GM19099 (cell line): ENCODE data around the gene LPCAT2.

Experiments used
- POLR2A ChIP-seq: IDR thresholded peaks from 3 replicates; pipeline ENCODE4 v1.6.1; 2011; ENCODE audit warnings: low read depth; ENCODE audit not compliant: insufficient read length; ENCODE audit errors: extremely low read depth

The LPCAT2 gene

DNA sequence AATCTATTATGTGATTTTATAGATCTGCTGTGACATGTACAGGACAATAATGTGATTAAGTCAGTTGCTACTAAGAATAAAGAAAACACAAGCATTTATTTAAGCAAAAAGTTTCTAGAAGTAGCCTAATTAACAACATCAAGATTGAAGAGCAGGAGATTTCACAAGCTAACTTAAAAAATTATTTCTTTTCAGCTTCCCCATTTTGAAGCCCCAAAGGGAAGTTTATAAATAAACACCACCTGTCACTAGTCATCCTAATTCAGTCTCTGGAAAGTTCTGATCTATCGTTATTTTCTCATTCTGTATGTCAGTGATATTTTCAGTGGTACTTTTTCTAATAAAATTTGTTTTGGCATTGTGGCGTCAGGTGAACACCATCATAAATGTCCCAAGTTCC, 65.9 kb downstream of the LPCAT2 start:
- no peak for TF ChIP-seq POLR2A

DNA sequence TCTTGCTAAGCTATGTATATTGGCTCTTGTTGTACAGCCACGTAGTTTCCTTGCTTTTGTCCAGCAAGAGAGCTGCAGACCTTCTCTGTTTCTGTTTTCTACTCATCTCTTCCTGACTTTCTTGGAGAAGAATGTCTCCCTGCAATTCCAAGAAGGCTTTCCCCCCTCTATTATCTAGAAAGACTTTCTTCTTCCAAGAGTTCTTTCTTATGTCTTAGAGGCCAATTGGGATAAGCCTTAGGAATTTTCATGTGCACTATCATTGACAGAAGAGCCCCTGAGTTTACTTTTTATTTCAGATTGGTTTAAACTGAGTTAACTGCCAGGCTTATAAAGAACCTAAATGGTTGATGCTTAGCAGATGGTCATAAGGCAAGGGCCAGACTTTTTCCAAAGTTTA, 66.6 kb downstream of the LPCAT2 start:
- no peak for TF ChIP-seq POLR2A

DNA sequence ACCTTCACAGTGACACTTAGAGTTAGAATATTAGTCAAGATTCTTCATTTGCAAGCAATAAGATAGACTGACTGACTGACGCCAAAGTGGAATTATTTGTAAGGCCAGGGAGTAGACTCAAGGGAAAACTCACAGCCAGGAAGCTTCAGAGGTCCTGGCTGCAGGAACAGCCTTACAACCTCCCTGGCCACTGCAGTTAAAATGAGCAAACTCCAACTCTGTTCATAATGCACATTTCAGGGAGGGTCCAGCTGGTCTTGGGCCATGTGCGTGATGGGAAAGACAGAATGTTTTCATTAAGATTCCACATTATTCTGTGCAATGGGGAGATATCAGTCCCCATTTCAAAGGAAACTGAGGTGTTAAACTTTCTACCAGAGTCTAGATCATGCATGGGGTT, 67.5 kb downstream of the LPCAT2 start:
- no peak for TF ChIP-seq POLR2A

DNA sequence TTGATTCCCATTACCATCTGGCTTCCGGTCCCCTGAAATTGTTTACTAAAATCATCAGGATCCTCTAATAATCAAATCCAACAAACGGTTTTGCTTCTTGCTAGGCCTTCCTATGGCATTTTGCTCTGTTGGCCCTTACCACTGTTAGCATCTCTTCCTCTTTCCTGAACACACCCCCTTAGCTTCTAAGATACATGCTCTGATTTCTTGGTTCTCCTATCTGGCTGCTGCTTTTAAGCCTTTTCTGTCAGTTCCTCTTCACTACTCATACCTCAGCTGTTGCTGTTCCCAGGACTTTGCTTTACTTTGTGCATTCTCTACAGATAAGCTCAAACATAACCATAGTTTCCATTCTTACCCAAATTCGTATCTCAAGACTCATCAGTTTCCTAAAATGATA, 69.0 kb downstream of the LPCAT2 start:
- no peak for TF ChIP-seq POLR2A

- no peak for TF ChIP-seq POLR2A
These were observed 76.8 kb downstream of the LPCAT2 start for GRCh38 chr16:55585631-55586030.

GRCh38 chr16:55588799-55589198, 79.9 kb downstream of the LPCAT2 start:
- TF ChIP-seq POLR2A, result no peak

DNA sequence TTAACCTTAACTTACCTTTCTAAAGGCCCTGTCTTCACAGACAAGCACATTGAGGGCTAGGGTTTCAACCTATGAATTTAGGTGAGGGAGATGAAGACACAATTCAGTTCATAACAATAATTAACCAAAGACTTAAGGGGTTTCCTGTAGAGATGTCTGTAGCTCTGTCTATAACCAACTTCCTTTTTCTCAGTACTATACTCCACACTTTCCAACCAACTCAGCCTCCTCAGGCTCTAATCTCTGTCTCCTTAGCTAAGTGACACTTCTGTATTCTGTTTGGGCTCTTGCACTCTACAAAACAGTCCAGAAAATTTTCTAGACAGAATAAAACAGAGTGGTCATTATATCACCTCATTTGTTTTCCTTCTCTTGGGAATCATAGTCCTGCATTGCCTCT, 83.4 kb downstream of the LPCAT2 start:
- no peak for TF ChIP-seq POLR2A

DNA sequence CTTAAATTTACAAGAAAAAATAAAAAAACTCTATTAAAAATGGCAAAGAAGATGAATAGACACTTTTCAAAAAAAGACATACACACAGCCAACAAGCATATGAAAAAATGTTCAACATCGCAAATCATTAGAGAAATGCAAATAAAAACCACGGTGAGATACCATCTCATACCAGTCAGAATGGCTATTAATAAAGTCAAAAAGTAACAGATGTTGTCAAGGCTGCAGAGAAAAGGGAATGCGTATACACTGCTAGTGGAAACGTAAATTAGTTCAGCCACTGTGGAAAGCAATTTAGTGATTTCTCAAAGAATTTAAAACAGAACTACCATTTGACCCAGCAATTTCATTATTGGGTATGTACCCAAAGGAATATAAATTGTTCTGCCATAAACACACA, 89.1 kb downstream of the LPCAT2 start:
- TF ChIP-seq POLR2A, result no peak

GRCh38 chr16:55605754-55606336, 97.0 kb downstream of the LPCAT2 start:
- TF ChIP-seq POLR2A, result no peak

DNA sequence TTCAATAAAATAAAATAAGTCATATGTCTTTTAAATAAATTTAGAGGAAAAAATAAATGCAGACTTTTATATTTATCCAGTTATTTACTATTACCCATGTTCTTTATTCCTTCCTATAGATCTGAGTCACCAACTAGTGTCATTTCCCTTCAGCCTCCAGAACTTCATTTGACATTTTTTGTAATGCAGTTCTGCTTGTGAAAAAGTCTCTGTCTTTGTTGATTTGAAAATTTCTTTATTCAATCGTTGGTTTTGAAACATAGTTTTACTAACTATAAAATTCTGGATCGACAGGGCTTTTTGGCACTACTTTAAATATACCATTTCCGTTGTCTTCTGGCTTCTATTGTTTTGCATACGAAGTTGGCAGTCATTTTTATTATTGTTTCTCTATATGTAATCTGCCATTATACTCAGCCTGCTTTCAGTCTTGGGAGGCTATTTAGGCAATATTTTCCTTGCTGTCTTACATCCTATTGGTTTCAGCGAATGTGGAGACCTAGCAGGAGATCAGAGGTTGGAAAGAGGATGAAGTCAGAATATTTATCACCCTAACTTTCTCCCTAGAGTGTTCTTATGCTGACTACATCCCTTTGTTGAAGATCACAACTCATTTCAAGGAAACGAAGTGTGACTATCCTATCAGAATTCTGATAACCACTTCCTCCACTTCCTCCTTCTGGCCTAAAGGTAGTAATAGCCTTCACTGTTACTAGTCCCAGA, 104.9 kb downstream of the LPCAT2 start:
- no peak for TF ChIP-seq POLR2A

- no peak for TF ChIP-seq POLR2A
These were observed 106.2 kb downstream of the LPCAT2 start for GRCh38 chr16:55615071-55615470.

DNA sequence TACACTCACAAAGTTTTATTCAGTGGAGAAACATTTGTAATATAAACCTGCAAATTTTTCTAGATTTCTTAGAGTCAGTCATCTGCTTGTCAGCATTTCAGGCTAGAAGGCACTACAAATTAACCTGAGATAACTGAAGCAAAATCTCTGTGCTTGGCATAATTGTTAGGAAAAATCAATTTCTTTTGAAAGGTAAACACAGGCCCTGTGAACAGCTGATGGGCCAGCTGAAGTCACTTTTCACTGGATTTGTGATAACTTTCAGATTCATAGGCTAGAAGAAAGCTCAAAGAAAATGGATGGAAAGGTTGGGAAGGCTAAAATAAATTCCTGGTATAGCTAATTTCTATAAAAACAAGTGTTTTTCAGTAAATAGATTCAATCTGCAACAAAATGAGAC, 112.9 kb downstream of the LPCAT2 start:
- no peak for TF ChIP-seq POLR2A

GRCh38 chr16:55622272-55622671, 113.4 kb downstream of the LPCAT2 start:
- no peak for TF ChIP-seq POLR2A

GRCh38 chr16:55622930-55623561, 114.2 kb downstream of the LPCAT2 start:
- no peak for TF ChIP-seq POLR2A

DNA sequence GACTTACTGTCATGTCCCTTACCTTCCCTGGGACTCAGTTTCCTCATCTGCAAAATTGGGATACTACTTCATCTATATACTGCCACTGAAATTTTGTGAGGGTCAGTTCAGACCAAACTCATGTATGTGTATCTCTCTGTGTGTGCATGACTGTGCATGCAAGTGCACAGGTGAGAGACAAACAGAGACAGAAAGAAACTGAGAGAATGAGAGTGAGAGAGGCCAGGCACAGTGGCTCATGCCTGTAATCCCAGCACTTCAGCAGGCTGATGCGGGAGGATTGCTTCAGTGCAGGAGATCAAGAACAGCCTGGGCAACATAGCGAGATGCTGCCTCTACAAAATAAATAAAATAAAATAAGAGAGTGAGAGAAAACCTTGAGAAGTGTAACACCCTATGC, 114.8 kb downstream of the LPCAT2 start:
- no peak for TF ChIP-seq POLR2A

DNA sequence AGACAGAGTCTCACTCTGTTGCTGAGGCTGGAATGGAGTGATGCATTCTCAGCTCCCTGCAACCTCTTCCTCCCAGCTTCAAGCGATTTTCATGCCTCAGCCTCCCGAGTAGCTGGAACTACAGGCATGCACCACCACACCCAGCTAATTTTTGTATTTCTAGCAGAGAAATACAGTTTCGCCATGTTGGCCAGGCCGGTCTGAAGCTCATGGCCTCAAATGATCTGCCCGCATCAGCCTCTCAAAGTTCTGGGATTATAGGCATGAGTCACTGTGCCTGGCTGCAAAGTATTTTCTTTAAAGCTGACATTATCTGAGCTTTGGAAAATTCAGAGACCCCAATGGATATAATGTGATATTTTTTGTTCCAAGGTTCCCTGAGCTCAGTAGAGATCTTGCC, 115.8 kb downstream of the LPCAT2 start:
- no peak for TF ChIP-seq POLR2A
